Hypothalamus (tissue), 51 donors: ENCODE results near the gene MACROD2.

Source experiments
- DNase-seq, 51 donors: peaks; one replicate each; lab custom pipeline; 2025; lab: John Stamatoyannopoulos, UW

MACROD2 gene

DNA sequence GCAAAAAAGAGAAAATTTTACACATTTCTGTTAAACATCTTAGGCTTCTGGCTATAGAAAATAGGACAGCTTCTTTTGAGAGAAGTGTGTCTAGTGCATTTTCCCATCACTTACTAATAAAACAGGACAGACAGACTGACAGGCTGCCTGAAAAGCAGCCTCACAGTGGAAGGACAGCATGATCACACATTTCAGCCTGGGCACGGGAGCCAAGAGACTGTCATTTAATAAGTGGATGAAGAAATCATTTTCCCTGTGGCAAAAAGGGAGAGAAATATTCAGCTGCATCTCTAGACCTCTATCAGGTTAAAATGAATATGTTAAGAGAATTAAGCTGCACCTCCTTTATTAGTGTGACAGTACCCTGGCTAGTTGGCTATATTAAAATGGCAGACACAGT, 1617.5 kb downstream of the MACROD2 start:
- DNase-seq: no peak

DNA sequence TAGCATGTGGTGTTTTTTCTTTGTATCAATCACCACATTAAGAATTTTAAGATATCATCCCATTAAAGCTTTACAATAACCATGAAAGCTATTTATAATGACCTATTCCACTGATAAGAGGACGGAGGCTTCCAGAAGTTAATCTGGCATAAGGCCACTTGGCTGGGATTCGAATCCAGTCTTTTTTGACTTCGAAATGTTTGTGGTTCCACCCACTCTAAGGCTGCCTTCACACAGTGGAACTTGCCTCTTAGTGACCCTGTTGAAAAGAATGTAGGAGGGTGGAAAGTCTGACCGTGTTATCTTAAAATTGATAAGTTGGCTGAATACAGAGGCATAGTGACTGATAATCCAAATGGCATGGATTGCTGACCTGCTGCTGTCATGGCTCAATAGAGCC, 1618.2 kb downstream of the MACROD2 start:
- DNase-seq: no peak

DNA sequence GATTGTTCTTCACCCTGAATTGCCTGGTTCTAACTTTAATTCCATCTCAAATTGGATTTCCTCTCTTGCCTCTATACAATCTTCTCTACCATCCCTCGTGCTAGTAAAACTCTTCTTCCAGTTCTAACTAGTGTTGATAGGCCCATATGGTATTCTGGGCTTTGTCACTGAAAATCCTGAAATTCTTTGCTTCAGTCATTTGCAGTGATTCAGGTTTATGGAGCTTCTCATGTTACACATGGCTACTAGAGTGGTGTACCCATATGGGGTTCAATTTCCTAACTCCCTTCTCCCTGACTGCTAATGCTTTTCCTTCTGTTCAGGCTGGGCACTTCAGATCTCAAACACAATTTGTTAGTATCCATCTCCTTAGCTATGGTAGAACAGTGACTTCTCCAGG, 1621.3 kb downstream of the MACROD2 start:
- no peak for DNase-seq

DNA sequence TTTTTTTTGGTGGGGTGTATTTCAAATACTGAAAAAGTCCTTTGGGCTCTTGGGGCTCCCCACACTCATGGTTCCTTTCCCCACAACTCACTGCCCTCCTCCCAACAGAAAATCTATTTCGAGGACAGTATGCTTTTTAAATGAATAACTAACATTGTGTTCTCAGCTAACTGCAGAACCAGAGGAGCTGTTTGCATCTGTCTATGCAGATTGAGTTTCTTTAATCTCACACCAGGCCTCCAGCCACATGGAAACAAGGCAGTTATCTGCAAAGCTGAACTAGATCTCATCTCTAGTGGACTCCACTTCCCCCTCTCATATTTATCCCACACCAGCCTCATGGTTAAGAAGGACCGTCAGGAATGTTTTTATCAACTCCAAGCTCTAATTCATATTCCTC, 1622.8 kb downstream of the MACROD2 start:
- no peak for DNase-seq

DNA sequence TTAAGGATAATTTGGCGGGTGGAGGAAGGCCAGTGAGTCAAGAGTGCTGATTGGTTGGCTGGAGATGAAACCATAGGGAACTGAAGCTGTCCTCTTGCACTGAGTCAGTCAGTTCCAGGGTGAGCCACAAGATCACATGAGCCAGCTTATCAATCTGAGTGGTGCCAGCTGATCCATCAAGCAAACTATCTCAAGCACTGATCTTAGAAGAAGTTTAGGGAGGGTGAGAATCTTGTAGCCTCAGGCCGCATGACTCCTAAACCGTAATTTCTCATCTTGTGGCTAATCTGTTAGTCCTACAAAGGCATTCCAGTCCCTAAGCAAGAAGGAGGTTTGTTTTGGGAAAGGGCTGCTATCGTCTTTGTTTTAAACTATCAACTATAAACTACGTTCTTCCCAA, 1623.6 kb downstream of the MACROD2 start:
- DNase-seq: no peak

DNA sequence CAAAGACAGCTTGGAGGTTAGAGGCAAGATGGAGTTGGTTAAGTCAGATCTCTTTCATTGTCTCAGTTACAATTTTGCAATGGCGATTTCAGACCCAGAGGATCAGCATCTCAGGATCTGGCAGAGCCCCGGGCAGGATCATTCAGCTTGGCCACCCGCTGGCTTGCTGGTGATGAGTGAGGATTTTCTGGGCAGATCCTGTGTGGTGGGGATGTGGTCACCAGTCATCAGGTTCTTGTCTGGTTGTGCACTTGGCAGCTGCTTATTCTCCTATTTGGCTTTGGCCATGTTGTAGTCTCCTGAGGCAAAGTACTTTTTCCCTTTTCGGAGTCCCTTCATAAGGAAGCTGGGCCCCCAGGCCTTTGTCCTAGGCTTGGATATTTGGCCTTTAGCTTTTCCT, 1624.0 kb downstream of the MACROD2 start:
- DNase-seq: no peak

DNA sequence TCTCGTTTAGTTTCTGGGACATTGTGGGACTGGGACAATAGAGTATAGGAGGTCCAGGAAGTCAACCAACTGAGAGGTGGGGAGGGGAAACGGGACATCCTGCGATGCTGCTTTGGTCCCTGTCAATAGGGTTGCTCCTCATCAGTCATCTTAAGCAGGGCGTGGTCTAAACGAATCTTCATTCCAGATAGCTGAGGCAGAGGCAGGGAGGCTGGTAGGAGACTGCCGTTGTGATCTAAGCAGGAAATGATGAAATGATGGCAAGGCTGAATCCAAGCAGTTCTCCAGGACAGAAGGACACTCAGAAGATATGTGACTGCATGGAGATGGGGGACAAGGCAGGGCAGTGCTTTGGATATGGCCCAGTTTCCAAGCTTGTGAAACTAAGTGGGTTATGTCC, 1624.5 kb downstream of the MACROD2 start:
- no peak for DNase-seq

DNA sequence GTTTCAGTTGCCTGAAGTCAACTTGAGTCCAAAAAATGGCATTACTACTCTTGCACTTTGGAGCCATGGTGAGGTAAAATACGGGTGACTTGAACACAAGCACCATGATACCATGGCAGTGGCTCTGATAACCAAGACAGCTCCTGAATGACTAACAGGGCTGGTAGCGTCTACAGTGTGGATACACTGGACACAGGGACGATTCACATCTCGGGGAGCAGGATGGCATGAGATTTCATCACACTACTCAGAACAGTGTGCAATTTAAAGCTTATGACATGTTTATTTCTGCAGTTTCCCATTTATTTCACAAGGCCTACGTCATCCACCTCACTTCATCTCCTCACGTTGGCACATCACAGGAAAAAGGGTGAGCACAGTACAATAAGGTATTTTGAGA, 1627.1 kb downstream of the MACROD2 start:
- no peak for DNase-seq

DNA sequence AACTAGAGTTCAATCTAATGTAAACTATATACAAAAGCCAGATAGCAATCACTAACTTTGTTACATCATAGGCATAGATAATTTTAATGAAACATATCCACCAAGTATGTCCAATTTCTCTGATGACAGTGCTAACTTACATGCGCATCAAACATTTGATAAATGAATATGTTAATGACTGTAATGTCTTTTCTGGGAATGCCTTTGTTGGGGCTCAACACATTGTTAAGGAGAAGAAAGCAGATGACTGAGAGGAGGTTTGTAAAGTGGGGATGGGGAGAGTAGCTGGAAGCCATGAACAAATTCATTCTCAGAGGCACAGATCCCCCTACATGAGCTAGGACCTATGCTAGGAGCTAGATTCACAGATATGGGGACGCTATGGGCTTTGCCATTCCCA, 1627.9 kb downstream of the MACROD2 start:
- no peak for DNase-seq

DNA sequence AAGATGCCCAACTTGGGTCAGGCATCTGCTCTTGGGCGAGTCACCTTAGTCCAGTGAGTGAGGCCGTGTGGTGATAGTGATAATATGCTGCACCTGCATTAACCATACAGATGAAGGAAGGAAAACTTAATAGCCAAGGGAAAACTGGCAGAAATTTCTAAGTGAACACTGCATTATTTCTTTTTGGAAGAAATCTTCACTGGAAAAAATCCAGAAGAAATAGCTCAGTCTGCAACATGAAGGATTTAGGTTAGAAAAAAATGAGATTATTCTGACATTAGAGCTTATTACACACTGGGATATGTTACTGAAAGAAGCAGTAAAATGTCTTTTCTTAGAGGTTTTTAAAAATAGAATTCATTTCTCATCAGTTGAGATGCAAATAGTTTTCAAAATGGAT, 1630.7 kb downstream of the MACROD2 start:
- no peak for DNase-seq

DNA sequence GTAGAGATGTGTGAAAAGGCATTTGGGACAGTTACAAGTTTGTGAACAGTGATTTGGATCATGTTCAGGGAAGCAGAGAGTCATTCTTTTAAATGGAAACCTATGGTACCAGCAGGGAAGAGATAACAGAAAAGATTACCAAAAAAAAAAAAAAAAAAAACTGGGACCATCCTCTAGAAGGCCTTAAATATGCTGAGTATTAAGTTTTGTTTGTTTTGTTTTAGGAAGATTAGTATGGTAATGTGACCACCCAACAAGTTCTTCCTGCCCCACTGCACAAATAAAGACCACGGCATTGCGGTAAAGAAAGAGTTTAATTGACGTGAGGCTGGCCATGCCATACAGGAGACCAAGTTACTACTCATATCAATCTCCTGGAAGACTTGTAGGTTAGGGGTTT, 1631.8 kb downstream of the MACROD2 start:
- no peak for DNase-seq

DNA sequence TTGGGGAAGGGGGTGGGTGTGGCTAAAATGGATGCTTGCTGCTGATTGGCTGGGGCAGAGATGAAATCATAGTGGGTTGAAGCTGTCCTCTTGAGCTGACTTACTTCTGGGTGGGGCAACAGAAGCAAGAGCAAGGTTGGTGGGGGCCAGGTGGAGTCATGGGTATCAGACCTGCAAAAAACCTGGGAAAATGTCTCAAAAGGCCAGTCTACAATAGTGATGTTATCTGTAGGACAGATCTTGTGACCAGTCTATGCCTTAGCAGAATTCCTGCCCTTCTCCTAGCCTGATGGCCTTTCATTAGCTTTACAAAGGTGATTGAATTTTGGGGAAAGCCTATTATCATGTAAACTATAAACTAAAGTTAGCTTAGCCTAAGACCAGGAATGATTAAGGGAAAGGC, 1632.2 kb downstream of the MACROD2 start:
- no peak for DNase-seq

DNA sequence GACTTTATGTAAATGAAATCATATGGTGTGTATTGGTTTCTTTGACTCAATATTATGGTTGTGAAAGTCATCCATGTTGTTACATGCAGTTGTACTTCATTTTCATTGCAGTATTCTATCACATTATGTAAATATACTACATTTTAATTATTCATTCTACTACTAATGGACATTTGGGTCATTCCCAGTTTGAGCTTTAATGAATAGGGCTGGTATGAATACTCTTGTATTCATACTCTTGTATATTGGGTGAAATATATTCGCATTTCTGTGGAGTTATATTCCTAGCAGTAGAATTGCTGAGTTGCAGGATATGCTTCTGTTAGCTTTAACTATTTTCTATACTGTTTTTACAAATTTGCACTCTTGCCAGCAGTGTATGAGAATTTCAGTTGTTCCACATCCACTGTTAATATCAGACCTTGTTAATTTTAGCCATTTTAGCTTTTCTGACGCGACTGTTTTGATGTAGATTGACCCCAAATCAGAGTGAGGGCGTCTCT, 1633.6 kb downstream of the MACROD2 start:
- DNase-seq: no peak

DNA sequence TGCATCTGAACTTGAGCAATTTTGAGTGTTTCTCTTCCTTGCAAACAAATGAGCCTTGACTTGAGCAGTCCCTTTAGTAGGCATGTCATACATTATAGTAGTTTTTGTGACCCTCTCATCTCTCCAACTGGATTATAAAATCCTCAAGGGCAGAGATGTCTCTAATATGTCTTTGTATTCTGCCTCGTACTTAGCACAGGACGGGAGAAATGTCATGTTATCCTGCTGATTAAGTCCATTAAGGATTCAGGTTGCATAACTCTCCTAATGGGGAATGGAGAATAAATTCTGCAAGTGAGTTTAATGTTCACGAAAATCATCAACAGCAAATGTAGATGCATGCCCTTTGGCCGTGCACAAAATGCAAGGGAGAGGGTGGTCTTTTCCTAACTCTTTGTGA, 1635.0 kb downstream of the MACROD2 start:
- no peak for DNase-seq

DNA sequence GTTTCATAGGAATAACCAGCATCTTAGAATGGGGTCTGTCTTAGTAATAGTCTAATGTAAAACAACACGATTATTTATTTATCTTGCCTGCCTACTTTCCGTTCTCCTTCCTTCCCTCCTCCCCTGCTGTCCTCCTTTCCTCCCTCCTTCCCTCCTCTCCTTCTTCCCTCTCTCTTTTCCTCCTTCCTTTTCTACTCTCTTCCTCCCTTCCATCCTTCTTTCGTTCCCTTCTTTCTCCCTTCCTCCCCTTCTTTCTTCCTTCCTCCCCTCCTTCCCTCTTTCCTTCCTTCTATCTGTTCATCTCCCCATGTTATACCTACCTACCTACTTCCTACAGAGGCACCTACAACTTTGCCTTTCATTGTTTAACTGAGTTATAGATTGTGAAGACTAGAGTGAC, 1637.4 kb downstream of the MACROD2 start:
- no peak for DNase-seq

DNA sequence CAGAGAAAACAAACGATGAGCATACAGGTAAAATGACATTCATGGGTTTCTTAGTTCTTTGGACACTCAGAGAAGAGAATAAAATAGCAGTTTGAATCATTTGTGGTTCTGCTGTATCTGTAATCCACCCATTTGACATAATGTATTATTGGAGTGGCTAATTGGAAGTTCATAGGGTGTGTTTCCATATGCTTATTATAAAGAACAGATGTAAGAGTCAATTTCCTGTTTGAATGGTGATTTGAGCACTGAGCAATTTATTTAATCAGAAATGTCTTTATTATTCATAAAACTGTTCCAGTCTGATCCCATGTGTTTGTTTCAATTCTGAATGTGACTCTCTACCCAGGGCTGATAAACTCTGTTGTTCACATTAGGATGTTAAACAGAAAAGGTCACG, 1638.8 kb downstream of the MACROD2 start:
- no peak for DNase-seq

DNA sequence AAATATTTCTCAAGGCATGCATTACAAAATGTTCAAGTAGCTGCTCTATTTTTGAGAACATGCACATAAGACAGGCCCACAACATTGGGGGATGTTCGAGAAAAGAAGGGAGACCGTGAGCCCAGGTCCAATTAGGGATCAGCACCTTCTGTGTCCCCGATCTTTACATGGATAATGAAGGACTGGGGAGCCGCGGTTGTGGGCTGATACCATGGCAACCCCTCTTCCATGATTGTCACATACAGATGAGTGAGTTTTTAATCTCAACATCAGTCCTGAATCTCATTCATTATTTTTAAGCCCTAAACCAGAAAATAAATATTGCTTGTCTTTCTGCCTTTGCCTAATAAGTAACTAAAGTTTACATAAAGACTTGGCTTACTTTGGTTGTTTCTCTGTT, 1642.2 kb downstream of the MACROD2 start:
- no peak for DNase-seq

DNA sequence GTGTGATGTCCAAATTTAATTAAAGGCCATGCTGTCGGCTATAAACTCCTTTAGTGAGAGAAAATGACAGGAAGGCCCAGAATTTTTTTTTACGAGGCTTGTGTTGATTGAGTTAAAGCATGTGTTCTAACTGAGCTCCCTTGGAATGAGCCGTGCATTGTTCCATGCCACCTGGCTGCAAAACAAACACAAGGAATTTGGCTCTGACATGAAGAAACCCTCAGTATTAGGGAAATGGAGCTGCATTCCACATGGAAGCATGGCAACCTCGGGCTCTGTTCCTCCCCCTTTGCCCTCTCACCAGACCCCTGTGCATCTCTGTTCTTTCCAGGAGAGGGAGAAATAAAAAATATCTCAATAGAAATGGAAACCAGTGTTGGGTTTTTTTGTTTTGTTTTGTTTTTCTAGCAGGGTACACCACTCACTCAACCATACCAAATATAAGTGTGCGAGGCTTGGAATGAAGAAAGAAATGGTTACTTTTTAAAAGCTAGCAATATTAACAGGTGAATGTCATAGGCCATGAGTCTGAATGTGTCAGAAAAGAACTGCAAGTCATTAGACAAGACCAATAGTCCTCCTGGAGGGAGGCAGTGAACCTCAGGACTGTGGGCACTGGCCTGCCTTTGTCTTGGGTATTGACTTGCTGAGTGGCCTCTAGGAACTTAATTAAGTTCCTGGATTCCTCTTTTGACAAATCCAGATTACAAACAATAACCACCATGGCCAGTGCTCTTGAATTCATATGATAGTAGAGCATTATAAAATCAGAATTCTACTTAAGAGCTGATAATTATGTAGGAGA, 1642.8 kb downstream of the MACROD2 start:
- DNase-seq: no peak

DNA sequence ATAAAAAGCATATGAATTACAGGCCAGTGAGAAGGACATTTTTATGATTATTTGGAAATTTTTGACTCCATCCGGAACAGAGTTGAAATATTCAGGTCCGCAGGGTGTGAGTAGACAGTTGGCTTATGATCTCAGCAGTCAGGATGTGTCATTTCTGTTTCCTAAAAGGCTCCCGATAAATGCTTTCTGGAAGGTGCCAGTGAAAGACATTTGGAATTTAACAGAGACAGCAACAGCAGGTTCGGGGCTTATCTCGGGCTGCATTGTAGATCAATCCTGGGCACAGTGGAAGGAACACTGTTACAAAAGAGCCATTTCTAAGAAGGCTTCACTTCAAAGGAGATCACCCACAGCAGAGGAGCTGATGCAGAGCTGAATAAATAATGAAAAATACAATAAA, 1643.5 kb downstream of the MACROD2 start:
- no peak for DNase-seq

DNA sequence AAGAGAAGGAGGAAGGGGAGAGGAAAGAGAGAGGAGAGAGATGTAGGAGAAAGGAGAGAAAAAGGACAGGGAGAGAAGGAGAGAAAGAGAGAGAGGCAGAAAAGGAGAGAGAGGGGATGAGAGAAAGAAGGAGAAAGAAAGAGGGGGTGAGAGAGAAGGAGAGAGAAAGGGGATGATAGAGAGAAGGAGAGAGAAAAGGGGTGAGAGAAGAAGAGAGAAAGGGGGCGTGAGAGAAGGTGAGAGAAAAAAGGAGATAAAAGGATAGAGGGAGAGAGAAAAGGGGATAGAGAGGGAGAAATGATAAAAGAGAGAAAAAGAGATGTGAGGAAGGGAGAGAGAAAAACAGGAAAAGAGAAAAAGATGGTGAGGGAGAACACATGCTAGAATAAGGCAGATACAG, 1644.5 kb downstream of the MACROD2 start:
- DNase-seq: no peak

DNA sequence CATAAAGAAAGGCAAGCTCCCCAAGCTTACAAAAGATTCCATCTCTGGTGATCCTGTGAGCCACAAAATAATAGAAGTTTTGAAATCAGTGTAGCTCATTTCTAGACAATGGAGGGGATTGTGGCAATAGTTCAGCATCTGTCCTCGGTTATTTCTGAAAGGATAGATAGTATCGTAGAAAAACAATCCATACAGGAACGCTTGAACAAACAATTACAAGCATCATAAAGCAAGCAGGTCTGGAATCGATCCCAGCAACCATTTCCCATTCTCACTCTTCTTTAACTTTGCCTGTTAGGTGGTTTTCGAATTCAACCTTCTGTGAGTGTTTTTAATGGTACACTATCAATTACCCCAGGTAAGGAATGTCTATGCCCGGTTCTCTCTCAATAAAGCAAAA, 1646.8 kb downstream of the MACROD2 start:
- DNase-seq: no peak

DNA sequence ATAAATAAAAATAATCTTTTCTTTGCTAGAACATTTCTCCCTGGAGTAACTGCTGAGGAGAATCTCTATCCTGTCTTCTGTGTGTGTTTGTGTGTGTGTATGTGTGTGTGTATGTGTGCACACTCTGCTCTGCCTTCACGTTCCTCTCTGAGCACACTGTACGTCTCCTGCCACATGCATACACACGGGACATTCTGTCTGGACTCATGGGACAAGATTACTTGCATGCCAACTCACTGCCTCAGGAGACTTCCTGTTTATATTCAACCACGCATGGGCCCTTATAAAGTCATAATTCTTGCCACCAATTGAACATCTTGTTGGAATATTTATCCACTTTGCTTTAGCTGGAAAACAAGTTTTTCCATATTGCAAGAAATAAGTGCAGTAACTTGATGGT, 1647.4 kb downstream of the MACROD2 start:
- no peak for DNase-seq

DNA sequence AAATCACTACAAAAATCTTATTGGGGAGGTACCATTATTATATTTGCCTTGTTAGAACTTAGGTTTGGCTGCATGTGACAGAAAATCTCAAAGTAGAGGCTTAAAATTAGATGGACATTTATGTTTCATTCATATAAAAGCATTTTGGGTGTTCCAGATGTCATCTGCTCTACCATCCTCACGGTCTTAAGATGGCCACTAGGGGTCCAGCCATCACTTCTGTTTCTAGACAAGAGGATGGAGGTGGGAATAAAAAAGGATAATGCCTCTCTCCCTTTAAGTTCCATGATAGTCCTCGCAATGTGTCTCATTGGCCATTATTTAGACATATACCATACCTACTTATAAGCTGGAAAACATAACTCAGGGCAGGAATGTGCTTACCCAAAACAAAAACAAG, 1648.4 kb downstream of the MACROD2 start:
- DNase-seq: no peak
